ENCODE results near the gene RAB27A.

RAB27A gene

DNA sequence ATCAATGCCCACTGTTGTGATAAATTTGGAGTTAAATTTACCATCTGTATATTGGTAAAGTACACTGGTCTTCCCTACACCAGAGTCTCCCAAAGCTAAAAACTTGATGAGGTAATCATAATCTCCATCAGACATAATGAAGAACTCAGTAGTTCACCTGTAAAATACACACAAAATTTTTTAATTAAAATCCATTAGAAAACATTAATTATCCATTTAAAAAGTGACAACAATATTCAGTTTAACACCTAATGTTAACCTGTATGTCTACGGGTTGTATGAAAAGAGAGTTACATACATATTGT is 54.9 kb downstream of the RAB27A start:
- TF ChIP-seq ZNF274 (IDR thresholded peaks at IDR 0.05; ENCODE audit: low read depth, low read length) = no peak
- H3K4me3 ChIP-seq (ENCODE audit: low read length) = no peak overlapping the region

GRCh38 chr15:55234104-55234799 is 55.4 kb downstream of the RAB27A start:
- no peak for TF ChIP-seq ZNF274 (IDR thresholded peaks at IDR 0.05; ENCODE audit: low read depth, low read length)
- no peak overlapping the region for H3K4me3 ChIP-seq (ENCODE audit: low read length)

- no peak overlapping the region for H3K4me3 ChIP-seq (ENCODE audit: low read length)
- no peak for TF ChIP-seq ZNF274 (IDR thresholded peaks at IDR 0.05; ENCODE audit: low read depth, low read length)
Measured at GRCh38 chr15:55231455-55231854, 58.2 kb downstream of the RAB27A start.

DNA sequence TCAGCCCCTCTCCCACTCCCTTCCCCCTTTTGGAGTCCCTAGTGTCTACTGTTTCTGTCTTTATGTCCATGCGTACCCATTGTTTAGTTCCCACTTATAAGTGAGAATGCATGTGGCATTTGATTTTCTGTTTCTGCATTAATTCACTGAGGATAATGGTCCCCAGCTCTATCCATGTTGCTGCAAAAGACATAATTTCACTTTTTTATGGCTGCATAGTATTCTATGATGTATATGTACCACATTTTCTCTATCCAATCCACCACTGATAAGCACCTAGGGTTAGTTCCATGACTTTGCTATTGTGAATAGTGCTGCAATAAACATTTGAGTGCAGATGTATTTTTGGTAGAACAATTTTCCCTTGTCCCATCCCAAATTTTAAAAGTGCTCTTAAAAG is 58.7 kb downstream of the RAB27A start:
- TF ChIP-seq ZNF274 (IDR thresholded peaks at IDR 0.05; ENCODE audit: low read depth, low read length) = no peak
- no peak overlapping the region for H3K4me3 ChIP-seq (ENCODE audit: low read length)

GRCh38 chr15:55230051-55230670 is 59.5 kb downstream of the RAB27A start:
- no peak for TF ChIP-seq ZNF274 (IDR thresholded peaks at IDR 0.05; ENCODE audit: low read depth, low read length)
- no peak overlapping the region for H3K4me3 ChIP-seq (ENCODE audit: low read length)

DNA sequence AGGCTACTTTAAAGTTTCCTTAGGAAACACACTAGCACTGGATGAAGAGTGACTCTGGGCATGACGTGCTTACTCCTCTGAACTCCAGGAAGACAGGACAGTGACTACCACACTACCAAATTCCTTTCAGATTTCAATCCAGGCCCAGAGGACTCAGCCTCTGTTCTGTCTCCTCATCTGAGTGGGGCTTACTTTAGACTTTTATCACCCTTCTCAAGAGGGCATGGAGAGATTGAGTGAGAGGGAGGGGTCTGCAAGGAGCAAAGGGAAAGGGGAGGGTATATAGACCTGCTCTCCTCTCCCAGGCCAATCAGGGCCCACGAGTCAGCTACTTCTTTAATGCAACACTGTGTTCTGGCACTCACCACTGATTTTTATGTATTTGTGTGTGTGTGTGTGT is 63.5 kb downstream of the RAB27A start:
- TF ChIP-seq ZNF274 (IDR thresholded peaks at IDR 0.05; ENCODE audit: low read depth, low read length) = no peak
- H3K4me3 ChIP-seq (ENCODE audit: low read length) = no peak overlapping the region

DNA sequence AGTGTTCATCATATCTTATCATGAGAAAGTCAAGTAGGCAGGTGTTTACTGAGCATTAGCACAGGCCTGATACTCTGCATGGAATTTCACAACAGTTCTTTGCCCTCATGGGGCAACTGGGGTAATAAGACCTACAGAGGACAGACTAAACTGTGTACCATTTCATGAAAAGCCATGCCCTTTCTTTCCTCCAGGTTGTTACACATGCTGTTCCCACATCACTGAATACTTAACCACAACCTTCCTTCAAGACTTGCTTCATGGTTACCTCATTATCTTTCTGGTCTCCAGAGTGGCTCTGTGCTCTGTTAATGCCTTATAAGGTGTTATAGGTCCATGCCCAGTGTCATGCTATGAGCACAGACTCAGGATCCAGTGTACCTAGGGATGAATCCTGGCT is 64.7 kb downstream of the RAB27A start:
- TF ChIP-seq ZNF274 (IDR thresholded peaks at IDR 0.05; ENCODE audit: low read depth, low read length) = no peak
- no peak overlapping the region for H3K4me3 ChIP-seq (ENCODE audit: low read length)

DNA sequence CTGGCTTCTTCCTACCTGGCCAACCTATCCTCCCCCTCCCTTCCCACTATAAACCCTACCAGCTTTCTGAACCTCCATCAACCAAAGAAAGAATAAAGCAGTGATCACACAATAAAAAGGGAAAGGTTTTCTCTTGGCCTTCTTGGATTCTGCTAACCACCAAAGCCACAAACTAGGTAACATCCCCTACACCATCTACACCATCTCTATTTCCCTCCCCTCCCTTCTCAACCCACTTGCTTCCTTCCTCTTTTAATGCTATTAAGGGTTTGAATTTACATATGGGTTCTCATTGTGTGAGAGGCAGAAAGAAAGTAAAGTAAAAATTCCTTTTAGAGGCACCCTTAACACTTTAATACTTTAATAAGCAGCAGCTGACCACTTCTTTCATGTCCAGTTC is 67.0 kb downstream of the RAB27A start:
- no peak for TF ChIP-seq ZNF274 (IDR thresholded peaks at IDR 0.05; ENCODE audit: low read depth, low read length)
- H3K4me3 ChIP-seq (ENCODE audit: low read length) = peak overlapping the region; percentile 50; the same call in 1 of the 2 replicates

GRCh38 chr15:55221090-55222011 is 68.3 kb downstream of the RAB27A start:
- H3K4me3 ChIP-seq (ENCODE audit: low read length) = no peak overlapping the region
- TF ChIP-seq ZNF274 (IDR thresholded peaks at IDR 0.05; ENCODE audit: low read depth, low read length) = no peak

- no peak for TF ChIP-seq ZNF274 (IDR thresholded peaks at IDR 0.05; ENCODE audit: low read depth, low read length)
- H3K4me3 ChIP-seq (ENCODE audit: low read length) = no peak overlapping the region
Measured at GRCh38 chr15:55220606-55221005, 69.0 kb downstream of the RAB27A start.

GRCh38 chr15:55218056-55218455 is 71.6 kb downstream of the RAB27A start:
- no peak for TF ChIP-seq ZNF274 (IDR thresholded peaks at IDR 0.05; ENCODE audit: low read depth, low read length)
- H3K4me3 ChIP-seq (ENCODE audit: low read length) = no peak overlapping the region

GRCh38 chr15:55204464-55204863 is 85.1 kb downstream of the RAB27A start:
- H3K4me3 ChIP-seq (ENCODE audit: low read length) = no peak overlapping the region
- TF ChIP-seq ZNF274 (IDR thresholded peaks at IDR 0.05; ENCODE audit: low read depth, low read length) = no peak

- H3K4me3 ChIP-seq (ENCODE audit: low read length) = no peak overlapping the region
- TF ChIP-seq ZNF274 (IDR thresholded peaks at IDR 0.05; ENCODE audit: low read depth, low read length) = no peak
Measured at GRCh38 chr15:55202206-55202605, 87.4 kb downstream of the RAB27A start.

DNA sequence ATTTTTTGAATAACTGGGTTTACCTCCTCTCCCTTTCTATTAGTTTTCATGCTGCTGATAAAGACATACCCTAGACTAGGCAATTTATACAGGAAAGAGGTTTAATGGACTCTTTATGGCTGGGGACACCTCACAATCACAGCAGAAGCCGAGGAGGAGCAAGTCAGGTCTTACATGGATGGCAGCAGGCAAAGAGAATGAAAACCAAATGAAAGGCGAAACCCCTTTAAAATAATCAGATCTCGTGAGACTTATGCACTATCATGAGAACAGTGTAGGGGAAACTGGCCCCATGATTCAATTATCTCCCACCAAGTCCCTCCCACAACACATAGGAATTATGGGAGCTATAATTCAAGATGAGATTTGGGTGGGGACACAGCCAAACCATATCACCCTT is 90.9 kb downstream of the RAB27A start:
- TF ChIP-seq ZNF274 (IDR thresholded peaks at IDR 0.05; ENCODE audit: low read depth, low read length) = no peak

DNA sequence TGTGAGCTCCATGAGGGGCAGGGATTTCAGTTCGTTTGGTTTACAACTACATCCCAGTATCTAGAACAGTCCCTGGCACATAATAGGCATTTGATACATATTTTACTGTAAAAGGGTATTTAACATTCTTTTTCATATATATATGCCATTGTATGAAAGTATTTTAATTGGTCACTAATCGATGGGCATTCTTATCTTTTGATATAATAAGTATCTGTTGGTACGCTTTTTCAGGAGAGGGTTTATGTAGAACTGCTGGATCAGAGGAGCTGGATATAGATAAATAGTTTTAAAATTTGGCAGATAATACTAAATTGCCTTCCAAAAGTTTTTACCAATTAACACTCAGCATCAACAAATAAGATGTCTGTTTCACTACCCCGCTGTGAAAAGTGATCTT is 91.9 kb downstream of the RAB27A start:
- TF ChIP-seq ZNF274 (IDR thresholded peaks at IDR 0.05; ENCODE audit: low read depth, low read length) = no peak

More for the DNA sequence above, 90.9 kb downstream of the RAB27A start:
- no peak overlapping the region for H3K4me3 ChIP-seq (ENCODE audit: low read length)

More for the DNA sequence above, 91.9 kb downstream of the RAB27A start:
- peak overlapping the region; percentile 99 for H3K4me3 ChIP-seq (ENCODE audit: low read length)

Data from GM08714 (cell line).